ENCODE data around the gene IL1RAPL2. TPM values are rescaled to one million over a fixed set of nuclear protein-coding genes. Genes with fewer than 3 reads are reported as not detected.
A peak's percentile ranks its signal among the peaks of the same experiment; 100 is the strongest.

IL1RAPL2 gene
- total and polyA plus RNA-seq, 7 donors: not detected

DNA sequence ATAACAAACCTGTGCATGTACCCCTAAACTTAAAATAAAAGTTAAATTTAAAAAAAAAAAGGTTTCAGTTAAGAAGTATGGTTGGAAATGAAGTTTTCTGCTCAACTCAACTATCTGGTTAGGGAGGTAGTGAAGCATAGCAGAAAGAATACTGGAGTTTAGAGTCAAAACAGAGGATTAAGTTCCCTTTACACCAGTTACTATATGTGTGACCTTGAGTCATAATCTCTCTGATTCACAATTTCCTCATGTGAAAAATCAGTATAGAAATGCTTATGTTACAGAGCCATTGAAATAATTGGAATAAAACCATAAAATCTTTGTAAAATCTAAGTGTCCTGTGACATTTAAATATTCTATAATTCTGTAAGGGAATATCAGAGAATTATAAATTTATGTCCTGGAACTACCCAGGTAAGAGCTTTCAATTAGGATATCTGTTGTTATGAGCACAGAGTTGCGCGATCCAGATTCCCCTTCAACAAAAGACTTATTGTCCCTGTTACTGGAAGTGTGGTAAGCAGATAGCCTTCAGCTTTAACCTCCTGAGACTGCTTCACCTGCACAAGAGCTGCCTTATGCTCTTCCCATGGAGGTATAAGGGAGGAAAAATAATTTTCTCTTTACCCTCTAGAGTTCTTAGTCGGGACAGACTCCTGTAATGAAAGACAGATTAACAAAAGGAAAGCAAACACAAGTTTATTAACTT is 1052.5 kb downstream of the IL1RAPL2 start:
- no peak for ATAC-seq
- intact Hi-C loops (cut with DNase I): no loop called here
- no peak overlapping the region for H3K4me3 ChIP-seq
- no peaks in the 10 kb centered on the region for H3K36me3 ChIP-seq (ENCODE audit: insufficient read depth in 1 of 2, low read depth in 1 of 2)
- H3K27ac ChIP-seq: no peak overlapping the region
- TF ChIP-seq, protein P1, sequence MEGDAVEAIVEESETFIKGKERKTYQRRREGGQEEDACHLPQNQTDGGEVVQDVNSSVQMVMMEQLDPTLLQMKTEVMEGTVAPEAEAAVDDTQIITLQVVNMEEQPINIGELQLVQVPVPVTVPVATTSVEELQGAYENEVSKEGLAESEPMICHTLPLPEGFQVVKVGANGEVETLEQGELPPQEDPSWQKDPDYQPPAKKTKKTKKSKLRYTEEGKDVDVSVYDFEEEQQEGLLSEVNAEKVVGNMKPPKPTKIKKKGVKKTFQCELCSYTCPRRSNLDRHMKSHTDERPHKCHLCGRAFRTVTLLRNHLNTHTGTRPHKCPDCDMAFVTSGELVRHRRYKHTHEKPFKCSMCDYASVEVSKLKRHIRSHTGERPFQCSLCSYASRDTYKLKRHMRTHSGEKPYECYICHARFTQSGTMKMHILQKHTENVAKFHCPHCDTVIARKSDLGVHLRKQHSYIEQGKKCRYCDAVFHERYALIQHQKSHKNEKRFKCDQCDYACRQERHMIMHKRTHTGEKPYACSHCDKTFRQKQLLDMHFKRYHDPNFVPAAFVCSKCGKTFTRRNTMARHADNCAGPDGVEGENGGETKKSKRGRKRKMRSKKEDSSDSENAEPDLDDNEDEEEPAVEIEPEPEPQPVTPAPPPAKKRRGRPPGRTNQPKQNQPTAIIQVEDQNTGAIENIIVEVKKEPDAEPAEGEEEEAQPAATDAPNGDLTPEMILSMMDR (IDR thresholded peaks at IDR 0.05): no peak
- no peak for DNase-seq
- H3K9me3 ChIP-seq: no peaks in the 10 kb centered on the region
- 83 to 91% (median 89%) methylated on average over 3 of the region's 3 CpGs for whole genome bisulfite sequencing, 3 donors
- no peaks in the 10 kb centered on the region for H3K4me1 ChIP-seq
- no peaks in the 10 kb centered on the region for H3K27me3 ChIP-seq (ENCODE audit: insufficient read depth in 3 of 3, low read length in 2 of 3)

DNA sequence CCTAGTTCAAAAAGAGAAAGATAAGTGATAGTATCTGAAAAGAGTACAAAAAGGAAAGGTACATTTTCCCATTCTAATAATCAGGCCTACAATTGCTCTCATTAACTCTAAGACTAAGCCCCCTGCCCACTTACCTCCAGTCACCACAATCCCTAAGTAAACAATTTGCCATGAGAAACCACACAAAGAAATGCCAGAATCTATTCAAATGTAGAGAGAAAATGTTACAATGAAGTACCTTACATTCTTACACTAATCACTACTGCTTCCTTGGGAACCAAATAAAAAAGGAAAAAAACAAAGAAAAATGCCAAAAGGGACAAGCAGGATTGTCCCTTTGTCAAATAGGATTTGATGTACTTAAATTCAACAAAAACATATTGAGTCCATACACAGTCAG is 1068.2 kb downstream of the IL1RAPL2 start:
- intact Hi-C loops (cut with DNase I): no loop called here
- no peak overlapping the region for H3K27ac ChIP-seq

DNA sequence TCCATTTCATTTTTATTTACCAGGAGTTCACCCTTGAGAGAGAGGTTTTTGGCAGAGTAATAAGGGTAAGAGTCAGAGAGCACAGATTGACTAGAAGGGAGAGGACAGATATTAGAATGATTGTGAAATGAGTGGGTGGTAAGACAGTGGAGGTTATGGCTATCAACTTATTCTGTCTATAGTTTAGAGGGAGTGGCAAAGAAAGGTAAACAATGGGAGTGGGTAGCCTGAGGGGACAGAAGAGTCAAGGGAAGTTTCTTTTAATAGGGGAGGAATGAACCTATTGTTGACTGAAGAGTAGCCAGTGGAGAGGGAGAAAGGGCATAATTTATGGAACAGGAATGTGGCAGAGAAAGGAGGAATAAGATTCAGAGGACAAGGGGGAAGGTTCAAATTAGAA is 1069.8 kb downstream of the IL1RAPL2 start:
- intact Hi-C loops (cut with DNase I): no loop called here
- TF ChIP-seq, protein P1 (IDR thresholded peaks at IDR 0.05): no peak
- no peaks in the 10 kb centered on the region for H3K36me3 ChIP-seq (ENCODE audit: insufficient read depth in 1 of 2, low read depth in 1 of 2)
- H3K9me3 ChIP-seq: no peaks in the 10 kb centered on the region
- no peaks in the 10 kb centered on the region for H3K27me3 ChIP-seq (ENCODE audit: insufficient read depth in 3 of 3, low read length in 2 of 3)
- ATAC-seq (peak in 1 of 4 donors; percentile 43), DNase-seq (no peak)
- peaks cover 21% of the 10 kb centered on the region for H3K4me1 ChIP-seq
- H3K27ac ChIP-seq: peak overlapping the region; percentile 25
- H3K4me3 ChIP-seq: no peak overlapping the region

More for the DNA sequence above, 1068.2 kb downstream of the IL1RAPL2 start:
- TF ChIP-seq, protein P1 (IDR thresholded peaks at IDR 0.05): no peak
- no peaks in the 10 kb centered on the region for H3K36me3 ChIP-seq (ENCODE audit: insufficient read depth in 1 of 2, low read depth in 1 of 2)
- no peaks in the 10 kb centered on the region for H3K27me3 ChIP-seq (ENCODE audit: insufficient read depth in 3 of 3, low read length in 2 of 3)
- H3K9me3 ChIP-seq: no peaks in the 10 kb centered on the region
- H3K4me1 ChIP-seq: peaks cover 21% of the 10 kb centered on the region
- no peak for DNase-seq
- H3K4me3 ChIP-seq: no peak overlapping the region
- no peak for ATAC-seq

DNA sequence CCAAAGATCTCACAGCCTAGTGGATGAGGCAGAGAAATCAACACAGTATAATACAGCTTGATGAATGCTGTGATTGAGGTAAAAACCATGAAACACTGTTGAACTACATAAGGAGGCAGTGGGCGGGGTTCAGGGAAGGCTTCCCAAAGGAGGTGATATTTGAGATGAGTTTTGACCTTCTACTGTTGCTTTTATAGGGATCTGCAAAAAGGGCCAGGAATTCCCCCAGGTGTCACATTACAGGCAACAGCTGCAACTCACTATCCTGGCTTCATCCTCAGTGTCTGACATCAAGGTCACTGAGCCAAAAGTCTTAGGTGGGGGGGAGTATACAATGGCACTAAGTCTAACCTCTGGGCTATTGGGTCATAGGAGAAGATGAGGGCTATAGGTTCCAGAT is 1070.7 kb downstream of the IL1RAPL2 start:
- no peaks in the 10 kb centered on the region for H3K9me3 ChIP-seq
- DNase-seq (peak in 1 of 2 donors; percentile 33), ATAC-seq (peak; percentile 71 to 96 (median 90))
- peak overlapping the region; percentile 25 for H3K27ac ChIP-seq
- H3K27me3 ChIP-seq (ENCODE audit: insufficient read depth in 3 of 3, low read length in 2 of 3): no peaks in the 10 kb centered on the region
- H3K36me3 ChIP-seq (ENCODE audit: insufficient read depth in 1 of 2, low read depth in 1 of 2): no peaks in the 10 kb centered on the region
- TF ChIP-seq, protein P1 (IDR thresholded peaks at IDR 0.05): no peak
- H3K4me3 ChIP-seq: no peak overlapping the region
- intact Hi-C loops (cut with DNase I): no loop called here
- WGBS, 3 donors: 14 to 62% (median 15%) methylated on average over 1 of the region's 1 CpG
- peaks cover 21% of the 10 kb centered on the region for H3K4me1 ChIP-seq

All from psoas muscle (tissue), 8 donors.